Mesothelial cell of epicardium (in vitro differentiated cells): Measurements from ENCODE around the gene CNNM1. TPM values are rescaled to one million over a fixed set of nuclear protein-coding genes. Genes with fewer than 3 reads are reported as not detected.

Experiments used
- DNase-seq, 2 experiments: peaks; one replicate each; pipeline ENCODE4 v3.0.0; 2021; ENCODE audit warnings: low spot score in 2 of 2; ENCODE audit not compliant: unreplicated experiment in 2 of 2
- H3K27ac Mint-ChIP-seq: 2 replicates; pipeline ENCODE4 v1.8.0; 2021; ENCODE audit warnings: mixed read lengths
- H3K27me3 Mint-ChIP-seq: 2 replicates; pipeline ENCODE4 v1.8.0; 2021; ENCODE audit warnings: low read depth, mixed read lengths
- H3K36me3 Mint-ChIP-seq: 2 replicates; pipeline ENCODE4 v1.8.0; 2021; ENCODE audit warnings: mixed read lengths
- H3K4me1 Mint-ChIP-seq: 2 replicates; pipeline ENCODE4 v1.8.0; 2021; ENCODE audit warnings: mixed read lengths
- H3K4me3 Mint-ChIP-seq: 2 replicates; pipeline ENCODE4 v1.8.0; 2021; ENCODE audit warnings: mild to moderate bottlenecking, moderate library complexity, mixed read lengths
- H3K9me3 Mint-ChIP-seq: 2 replicates; pipeline ENCODE4 v1.8.0; 2021; ENCODE audit warnings: mixed read lengths
- CTCF ChIP-seq: fragments of 200-600 bp; sonication (generic); IDR thresholded peaks from one replicate; pipeline ENCODE4 v1.5.0; 2021; ENCODE audit warnings: antibody characterized with exemption; ENCODE audit not compliant: unreplicated experiment
- total RNA-seq: library from RNA; stranded (reverse); gene quantifications from 3 replicates; pipeline ENCODE4 v1.2.1, GENCODE V29; 2021

The CNNM1 gene
- total RNA-seq, 1 donor from 2014 or later, result 0.49 TPM

DNA sequence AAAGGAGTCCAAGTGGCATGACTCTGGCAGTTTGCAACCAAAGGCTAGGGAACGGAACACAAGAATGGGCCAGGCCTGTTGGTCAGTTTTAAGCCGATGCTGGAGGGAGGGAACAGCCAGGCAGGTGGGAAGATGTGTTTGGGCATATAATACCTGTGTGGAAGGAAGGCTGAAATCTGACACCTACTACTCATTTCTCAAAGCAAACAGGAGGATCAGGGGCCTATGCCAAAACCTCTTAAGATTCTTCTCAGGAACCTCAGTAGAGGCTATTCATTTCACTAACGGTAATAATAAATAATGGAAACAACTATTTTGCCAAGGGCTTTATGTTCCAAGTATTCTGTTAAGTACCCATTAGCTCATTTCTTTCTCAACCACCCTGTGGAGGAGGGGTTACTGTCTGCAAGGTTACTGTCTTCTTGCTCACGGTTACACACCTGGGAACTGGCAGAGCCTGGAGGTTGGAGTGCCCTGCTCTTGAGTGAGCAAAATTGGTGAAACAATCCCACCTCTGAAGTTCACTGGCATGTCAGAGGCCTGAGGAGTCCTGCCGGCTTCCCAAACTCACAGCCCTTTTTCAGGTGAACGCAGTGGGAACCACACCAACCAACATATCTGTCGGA lies 65.7 kb downstream of the CNNM1 start:
- Mint-ChIP-seq H3K36me3 (peaks cover 13% of the 10 kb centered on the region), H3K27ac (no peak overlapping the region), H3K4me3 (no peak overlapping the region), H3K4me1 (peaks cover 29% of the 10 kb centered on the region), H3K27me3 (peaks cover 7% of the 10 kb centered on the region), H3K9me3 (no peaks in the 10 kb centered on the region)
- DNase-seq, result no peak
- TF ChIP-seq CTCF, result no peak

DNA sequence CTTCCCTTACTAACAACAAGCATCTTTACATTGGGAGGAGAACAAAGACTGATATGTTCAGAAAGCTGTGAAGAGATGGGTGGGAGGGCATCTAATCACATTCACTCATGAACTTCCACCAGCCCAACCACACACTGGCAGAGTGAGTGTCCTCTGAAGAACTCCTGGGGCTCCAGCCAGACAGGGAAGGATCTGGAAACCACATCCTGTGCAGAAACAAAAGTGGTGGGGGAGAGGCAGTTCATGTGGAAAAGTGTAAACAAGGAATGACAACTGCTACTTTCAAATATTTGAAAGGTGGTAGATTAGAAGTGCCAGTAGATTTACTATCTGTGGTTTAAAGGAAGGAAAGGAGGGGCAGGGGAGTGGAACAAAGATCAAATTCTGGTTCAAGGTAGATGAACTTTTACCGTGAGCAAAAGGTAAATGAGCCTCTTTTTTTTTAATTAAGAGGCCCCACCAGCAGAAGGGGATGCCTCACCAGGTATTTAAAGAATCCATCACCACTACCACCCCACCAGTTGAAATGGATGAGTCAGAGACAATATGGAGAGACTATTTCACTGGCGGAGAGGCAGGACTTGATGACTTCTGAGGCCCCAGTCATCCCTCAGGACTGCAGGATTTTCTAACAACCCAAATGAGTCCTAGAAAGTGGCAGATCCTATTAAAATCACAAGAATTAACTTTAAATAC lies 66.7 kb downstream of the CNNM1 start:
- H3K27ac Mint-ChIP-seq, result no peak overlapping the region
- H3K4me1 Mint-ChIP-seq, result peaks cover 29% of the 10 kb centered on the region
- H3K4me3 Mint-ChIP-seq, result no peak overlapping the region
- TF ChIP-seq CTCF, result no peak
- DNase-seq, result no peak
- peaks cover 7% of the 10 kb centered on the region for H3K27me3 Mint-ChIP-seq
- H3K36me3 Mint-ChIP-seq, result peaks cover 13% of the 10 kb centered on the region
- no peaks in the 10 kb centered on the region for H3K9me3 Mint-ChIP-seq

DNA sequence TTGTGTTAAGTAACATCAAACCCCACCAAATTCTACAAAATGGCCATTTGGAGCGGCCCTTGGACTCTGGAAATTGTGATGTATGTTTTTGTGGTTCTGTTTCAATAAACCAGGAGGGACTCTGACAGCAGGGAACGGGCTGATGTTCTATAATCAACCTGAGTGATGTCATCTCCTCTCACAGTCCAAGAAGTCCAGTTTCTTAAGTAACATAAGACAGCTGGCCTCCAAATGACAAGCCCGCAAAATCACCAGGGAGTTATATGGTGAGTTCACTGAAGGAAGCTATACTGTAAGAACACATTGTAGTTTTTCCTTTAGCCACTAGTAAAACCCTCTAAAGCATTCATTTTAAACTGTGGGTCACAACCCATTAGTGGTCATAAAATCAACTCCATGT lies 67.3 kb downstream of the CNNM1 start:
- no peaks in the 10 kb centered on the region for H3K9me3 Mint-ChIP-seq
- peaks cover 28% of the 10 kb centered on the region for H3K4me1 Mint-ChIP-seq
- DNase-seq, result no peak
- H3K27ac Mint-ChIP-seq, result no peak overlapping the region
- peaks cover 7% of the 10 kb centered on the region for H3K27me3 Mint-ChIP-seq
- peaks cover 13% of the 10 kb centered on the region for H3K36me3 Mint-ChIP-seq
- no peak for TF ChIP-seq CTCF
- no peak overlapping the region for H3K4me3 Mint-ChIP-seq

- Mint-ChIP-seq H3K4me3 (no peak overlapping the region), H3K27me3 (no peaks in the 10 kb centered on the region), H3K4me1 (peaks cover 10% of the 10 kb centered on the region), H3K27ac (no peak overlapping the region), H3K9me3 (no peaks in the 10 kb centered on the region), H3K36me3 (peaks cover 33% of the 10 kb centered on the region)
- DNase-seq, result no peak
- no peak for TF ChIP-seq CTCF
Measured at GRCh38 chr10:99399664-99400063, 70.5 kb downstream of the CNNM1 start.

GRCh38 chr10:99403674-99404073 lies 74.5 kb downstream of the CNNM1 start:
- Mint-ChIP-seq H3K36me3 (peaks cover 40% of the 10 kb centered on the region), H3K27ac (no peak overlapping the region), H3K27me3 (no peaks in the 10 kb centered on the region), H3K9me3 (no peaks in the 10 kb centered on the region), H3K4me1 (no peaks in the 10 kb centered on the region), H3K4me3 (no peak overlapping the region)
- TF ChIP-seq CTCF, result no peak
- DNase-seq, result no peak
